Cortex of kidney (tissue), 1 donor: ENCODE measurements around the gene CERT1.

Experiments used
- DNase-seq: peaks from one replicate; lab custom pipeline; 2025; lab: John Stamatoyannopoulos, UW

Gene CERT1

GRCh38 chr5:75387806-75388205, 123.6 kb downstream of the CERT1 start:
- no peak for DNase-seq

GRCh38 chr5:75384218-75384617, 127.2 kb downstream of the CERT1 start:
- DNase-seq: no peak

GRCh38 chr5:75381456-75381855, 130.0 kb downstream of the CERT1 start:
- no peak for DNase-seq

- no peak for DNase-seq
Measured at GRCh38 chr5:75380099-75380498, 131.3 kb downstream of the CERT1 start.

GRCh38 chr5:75375414-75375813, 136.0 kb downstream of the CERT1 start:
- no peak for DNase-seq

GRCh38 chr5:75374394-75374814, 137.0 kb downstream of the CERT1 start:
- DNase-seq: no peak

GRCh38 chr5:75373862-75374261, 137.6 kb downstream of the CERT1 start:
- no peak for DNase-seq

GRCh38 chr5:75368391-75368790, 143.0 kb downstream of the CERT1 start:
- no peak for DNase-seq

GRCh38 chr5:75367401-75367800, 144.0 kb downstream of the CERT1 start:
- no peak for DNase-seq

- DNase-seq: no peak
Measured at GRCh38 chr5:75366787-75367186, 144.6 kb downstream of the CERT1 start.

GRCh38 chr5:75365740-75366139, 145.7 kb downstream of the CERT1 start:
- DNase-seq: no peak

GRCh38 chr5:75364571-75365280, 146.7 kb downstream of the CERT1 start:
- no peak for DNase-seq

- no peak for DNase-seq
Measured at GRCh38 chr5:75363726-75364495, 147.5 kb downstream of the CERT1 start.

- no peak for DNase-seq
Measured at GRCh38 chr5:75363111-75363510, 148.3 kb downstream of the CERT1 start.

- no peak for DNase-seq
Measured at GRCh38 chr5:75362474-75362975, 148.9 kb downstream of the CERT1 start.

- no peak for DNase-seq
Measured at GRCh38 chr5:75361310-75361709, 150.1 kb downstream of the CERT1 start.

- DNase-seq: no peak
Measured at GRCh38 chr5:75358117-75358516, 153.3 kb downstream of the CERT1 start.

- no peak for DNase-seq
Measured at GRCh38 chr5:75356719-75357118, 154.7 kb downstream of the CERT1 start.

GRCh38 chr5:75355236-75355635, 156.2 kb downstream of the CERT1 start:
- DNase-seq: no peak

- no peak for DNase-seq
Measured at GRCh38 chr5:75351139-75351926, 160.1 kb downstream of the CERT1 start.

- no peak for DNase-seq
Measured at GRCh38 chr5:75349663-75350062, 161.8 kb downstream of the CERT1 start.

GRCh38 chr5:75348241-75348640, 163.2 kb downstream of the CERT1 start:
- no peak for DNase-seq
